Stimulated activated naive CD4-positive, alpha-beta T cell treated with Interleukin-2 at 50 U/mL for 16 hours (primary cell): ENCODE data around the gene ZBTB11.
"Not testable (repeated sequence)": the region's sequence is repeated elsewhere in the genome, so short reads cannot be mapped to it uniquely, and the experiment has no call there.

Experiments used
- DNase-seq: peaks from one replicate; lab custom pipeline; 2025; lab: John Stamatoyannopoulos, UW

The ZBTB11 gene

DNA sequence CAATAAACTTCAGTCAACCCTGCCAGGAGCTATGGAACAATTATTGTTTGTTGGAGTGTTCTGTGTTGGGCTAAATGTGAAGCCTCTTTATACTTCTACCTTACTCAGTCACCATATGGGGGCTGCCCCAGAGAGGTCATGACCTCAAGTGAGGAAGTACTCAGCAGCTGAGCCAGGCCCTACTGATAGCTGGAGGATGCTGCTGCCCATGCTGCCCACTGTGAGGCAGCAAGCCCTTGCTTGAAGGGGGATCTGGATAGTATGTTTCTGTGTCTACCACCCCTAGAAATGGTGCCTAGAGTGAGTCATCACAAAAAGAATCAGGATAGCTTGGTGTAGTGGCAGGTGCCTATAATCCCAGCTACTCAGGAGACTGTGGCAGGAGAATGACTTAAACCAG lies 14.0 kb upstream of the ZBTB11 start:
- no peak for DNase-seq

DNA sequence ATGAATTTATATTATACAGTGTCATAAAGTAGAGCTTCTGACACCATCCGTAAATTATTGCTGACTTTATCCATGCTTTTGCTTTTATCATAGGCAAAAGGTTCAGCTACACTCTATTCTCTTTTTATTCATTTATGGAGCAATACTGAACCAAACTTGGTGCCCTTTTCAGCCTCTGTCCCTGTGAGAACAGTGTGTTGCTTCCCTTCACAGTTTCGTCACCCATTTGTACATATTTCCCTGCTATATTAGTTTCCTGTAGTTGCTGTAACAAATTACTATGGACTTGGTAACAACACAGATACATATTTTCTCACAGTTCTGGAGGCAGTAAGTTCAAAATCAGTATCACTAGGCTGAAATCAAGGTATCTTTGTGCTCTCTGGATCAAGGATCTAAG lies 12.4 kb upstream of the ZBTB11 start:
- DNase-seq, result no peak

GRCh38 chr3:101687142-101687931 lies 10.4 kb upstream of the ZBTB11 start:
- DNase-seq, result no peak

DNA sequence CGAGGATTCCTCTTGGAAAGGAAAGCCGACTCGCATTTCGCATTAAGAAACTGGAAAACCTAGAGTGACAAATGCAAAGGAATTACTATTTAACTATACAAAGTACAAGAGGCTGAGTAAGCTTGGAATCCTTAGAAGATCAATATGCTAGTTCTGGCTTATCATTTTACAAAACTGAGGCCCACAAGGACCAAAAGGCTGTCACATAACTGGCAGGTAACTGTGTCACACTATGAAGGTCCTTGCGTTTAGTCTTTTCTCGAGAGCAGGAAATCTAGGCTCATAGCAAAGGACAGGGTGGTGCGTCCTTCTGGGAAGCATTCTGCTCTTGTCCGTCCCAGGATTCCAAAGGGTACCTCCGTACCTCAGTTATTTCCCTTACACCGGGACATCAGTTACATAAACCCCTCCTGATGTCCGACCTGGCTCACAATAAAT lies 9.0 kb upstream of the ZBTB11 start:
- no peak for DNase-seq

DNA sequence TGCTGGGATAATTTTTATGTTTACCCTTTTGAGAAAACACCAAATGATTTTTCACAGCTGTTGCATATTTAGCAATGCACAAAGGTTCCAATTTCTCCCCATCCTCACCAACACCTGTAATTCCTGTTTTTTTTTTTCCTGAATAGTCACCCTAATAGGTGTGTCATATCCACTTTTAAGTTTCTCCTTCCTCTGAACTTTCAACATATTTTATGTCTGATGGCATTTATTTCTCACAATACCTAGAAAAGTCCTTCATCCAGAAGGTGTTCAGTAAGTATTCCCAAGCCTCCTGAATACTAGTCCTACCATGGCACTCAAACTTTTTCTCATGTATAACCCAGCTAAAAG lies 8.1 kb upstream of the ZBTB11 start:
- DNase-seq, result no peak

DNA sequence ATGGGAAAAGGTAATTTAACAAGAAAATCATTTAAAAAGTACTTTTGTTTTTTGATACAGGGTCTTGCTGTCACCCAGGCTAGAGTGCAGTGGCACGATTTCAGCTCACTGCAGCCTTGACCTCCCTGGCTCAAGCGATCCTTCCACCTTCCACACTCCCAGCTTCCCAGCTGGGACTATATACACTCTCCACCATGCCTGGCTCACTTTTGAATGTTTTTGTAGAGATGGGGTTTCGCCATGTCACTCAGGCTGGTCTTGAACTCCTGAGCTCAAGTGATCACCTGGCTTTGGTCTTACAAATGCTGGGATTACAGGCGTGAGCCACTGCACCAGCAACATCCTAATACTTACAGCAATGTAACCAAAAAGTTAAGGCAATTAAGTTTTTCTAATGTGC lies 3.5 kb upstream of the ZBTB11 start:
- DNase-seq, result no peak

GRCh38 chr3:101678837-101679236 lies 1.9 kb upstream of the ZBTB11 start:
- not testable (repeated sequence) for DNase-seq

GRCh38 chr3:101677436-101678286 lies 729 bp upstream of the ZBTB11 start:
- DNase-seq, result no peak

GRCh38 chr3:101676216-101676764 lies 642 bp downstream of the ZBTB11 start:
- DNase-seq, result no peak

DNA sequence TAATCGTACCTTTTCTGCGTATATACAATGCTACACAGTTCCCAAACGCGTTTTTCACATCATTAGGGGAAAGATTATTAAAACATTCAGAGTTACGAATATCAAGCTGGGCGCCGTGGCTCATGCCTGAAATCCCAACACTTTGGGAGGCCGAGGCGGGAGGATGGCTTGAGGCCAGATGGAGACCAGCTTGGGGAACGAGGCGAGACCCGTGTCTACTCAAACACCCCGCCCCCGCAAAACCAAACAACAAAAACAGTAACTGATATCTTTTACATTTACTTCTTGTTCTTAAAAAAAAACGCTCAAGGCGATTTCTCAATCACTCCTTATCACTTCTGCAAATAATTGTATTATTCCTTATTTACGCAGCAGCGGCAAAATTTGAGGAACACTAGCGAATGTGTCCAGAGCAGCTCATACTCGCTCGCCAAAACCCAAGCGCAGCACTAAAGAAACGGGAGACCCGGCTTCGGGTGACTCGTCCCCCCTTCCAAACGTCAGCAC lies 1.2 kb downstream of the ZBTB11 start:
- DNase-seq, result no peak

- DNase-seq, result no peak
Measured at GRCh38 chr3:101674518-101674917, 2.4 kb downstream of the ZBTB11 start.

DNA sequence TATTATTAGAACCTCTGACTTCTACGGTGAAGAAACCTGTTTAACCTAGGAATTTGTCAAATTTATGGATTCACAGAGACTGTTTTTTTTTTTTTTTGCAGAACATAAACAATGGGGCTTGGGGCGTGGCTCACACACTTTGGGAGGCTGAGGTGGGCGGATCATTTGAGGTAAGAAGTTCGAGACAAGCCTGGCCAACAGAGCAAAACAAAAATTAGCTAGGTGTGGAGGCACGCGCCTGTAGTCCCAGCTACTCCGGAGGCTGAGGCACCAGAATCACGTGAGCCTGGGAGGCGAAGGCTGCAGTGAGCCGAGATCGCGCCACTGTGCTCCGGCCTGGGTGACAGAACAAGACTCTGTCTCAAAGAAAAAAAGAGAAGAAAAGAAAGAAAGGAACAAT lies 3.0 kb downstream of the ZBTB11 start:
- DNase-seq, result no peak

GRCh38 chr3:101671014-101671413 lies 5.9 kb downstream of the ZBTB11 start:
- DNase-seq, result no peak

DNA sequence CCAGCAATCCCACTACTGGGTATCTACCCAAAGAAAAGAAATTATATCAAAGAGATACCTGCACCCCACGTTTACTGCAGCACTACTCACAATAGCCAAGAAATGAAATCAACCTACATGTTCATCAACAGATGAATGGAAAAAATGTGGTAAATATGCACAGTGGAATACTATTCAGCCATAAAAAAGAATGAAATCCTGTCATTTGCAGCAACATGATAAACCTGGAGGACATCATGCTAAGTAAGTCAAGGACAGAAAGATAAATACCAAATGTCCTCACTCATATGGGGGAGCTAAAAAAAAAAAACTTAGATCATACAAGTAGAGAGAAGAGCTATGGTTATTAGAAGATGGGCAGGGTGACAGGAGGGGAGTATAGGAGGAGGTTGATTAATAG lies 9.1 kb downstream of the ZBTB11 start:
- DNase-seq, result no peak

- DNase-seq, result no peak
Measured at GRCh38 chr3:101667331-101667730, 9.6 kb downstream of the ZBTB11 start.

GRCh38 chr3:101665851-101666250 lies 11.1 kb downstream of the ZBTB11 start:
- DNase-seq, result no peak

DNA sequence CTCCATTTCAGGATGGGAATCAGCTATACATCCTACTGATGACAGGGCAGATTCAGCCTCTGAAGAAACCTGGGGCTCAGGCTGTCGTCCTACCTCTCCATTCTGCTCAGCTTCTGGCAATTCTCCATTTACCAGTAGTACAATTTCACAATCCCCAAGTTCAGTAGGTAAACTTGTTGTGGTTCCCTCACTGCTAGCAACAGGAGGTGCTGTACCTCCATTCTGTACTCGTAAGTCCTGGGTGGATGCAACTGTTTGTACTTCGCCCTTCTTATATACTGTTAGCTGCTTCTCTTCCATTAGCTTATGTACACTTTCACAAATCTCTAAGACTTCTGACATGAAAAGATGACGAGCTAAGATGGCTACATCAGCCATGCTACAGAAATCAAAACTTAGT lies 11.6 kb downstream of the ZBTB11 start:
- no peak for DNase-seq

DNA sequence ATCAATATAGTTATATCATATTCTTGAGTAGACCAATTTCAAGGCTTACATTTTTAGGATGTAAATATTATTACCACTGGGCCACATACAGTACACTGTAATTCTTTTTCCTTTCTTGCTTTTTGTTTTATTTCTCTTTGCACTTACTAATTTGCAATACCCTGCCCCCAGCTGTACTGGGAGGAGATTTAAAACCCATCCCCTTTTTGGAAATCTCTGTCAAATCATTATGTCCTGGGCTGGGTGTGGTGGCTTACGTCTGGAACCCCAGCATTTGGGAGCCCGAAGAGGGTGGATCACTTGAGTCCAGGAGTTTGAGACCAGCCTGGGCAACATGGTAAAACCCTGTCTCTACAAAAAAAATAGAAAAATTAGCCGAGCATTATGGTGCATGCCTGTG lies 16.2 kb downstream of the ZBTB11 start:
- DNase-seq, result no peak

DNA sequence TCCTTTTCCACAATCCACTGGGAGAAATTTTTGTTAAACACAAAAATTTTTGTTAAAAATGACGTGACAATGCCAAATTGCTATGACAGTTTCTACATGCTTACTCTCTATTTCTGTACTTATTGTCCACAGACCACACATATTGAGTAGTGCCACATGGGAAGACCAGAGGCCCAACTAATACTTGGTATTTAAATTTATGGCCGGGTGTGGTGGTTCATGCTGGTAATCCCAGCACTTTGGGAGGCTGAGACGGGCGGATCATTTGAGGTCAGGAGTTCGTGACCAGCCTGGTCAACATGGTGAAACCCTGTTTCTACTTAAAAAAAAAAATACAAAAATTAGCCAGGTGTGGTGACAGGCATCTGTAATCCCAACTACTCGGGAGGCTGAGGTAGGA lies 20.3 kb downstream of the ZBTB11 start:
- DNase-seq, result no peak

DNA sequence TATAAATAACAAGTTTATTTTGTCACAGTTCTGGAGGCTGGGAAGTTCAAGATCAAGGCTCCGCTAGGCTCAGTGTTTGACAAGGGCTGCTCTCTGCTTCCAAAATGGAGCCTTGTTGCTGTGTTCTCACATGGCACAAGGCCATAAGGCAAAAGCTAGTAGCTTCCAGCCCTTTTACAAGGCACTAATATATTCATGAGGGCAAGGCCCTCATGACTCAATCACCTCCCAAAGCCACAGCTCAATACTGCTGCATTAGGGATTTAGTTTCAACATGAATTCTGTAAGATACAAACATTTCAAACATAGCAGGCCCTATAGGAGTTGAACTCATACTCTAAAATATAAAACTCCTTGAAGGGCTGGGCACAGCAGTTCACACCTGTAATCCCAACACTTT lies 30.2 kb downstream of the ZBTB11 start:
- DNase-seq, result no peak

DNA sequence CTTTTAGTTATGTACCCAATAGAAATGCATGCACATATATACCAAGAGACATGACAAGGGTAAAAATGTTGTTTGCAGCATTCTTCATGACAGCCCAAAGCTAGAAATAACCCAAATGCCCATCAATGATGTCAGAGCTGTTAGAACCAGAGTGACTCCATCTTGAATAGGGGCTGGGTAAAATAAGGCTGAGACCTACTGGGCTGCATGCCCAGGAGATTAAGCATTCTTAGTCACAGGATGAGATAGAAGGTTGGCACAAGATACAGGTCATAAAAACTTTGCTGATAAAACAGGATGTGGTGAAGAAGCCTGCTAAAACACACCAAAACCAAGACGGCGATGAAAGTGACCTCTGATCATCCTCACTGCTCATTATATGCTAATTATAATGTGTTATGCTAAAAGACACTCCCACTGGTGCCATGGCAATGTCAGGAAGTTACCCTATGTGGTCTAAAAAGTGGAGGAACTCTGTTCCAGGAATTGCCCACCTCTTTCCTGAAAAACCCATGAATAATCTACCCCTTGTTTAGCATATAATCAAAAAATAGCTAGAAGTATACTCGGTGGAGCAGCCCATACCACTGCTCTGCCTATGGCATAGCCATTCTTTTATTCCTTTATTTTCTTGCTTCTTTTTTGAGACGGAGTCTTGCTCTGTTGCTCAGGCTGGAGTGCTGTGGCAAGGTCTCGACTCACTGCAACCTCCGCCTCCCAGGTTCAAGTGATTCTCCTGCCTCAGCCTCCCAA lies 32.9 kb downstream of the ZBTB11 start:
- peak; percentile 25 for DNase-seq
